ENCODE measurements around the gene SMLR1.
"Not testable (repeated sequence)": the region's sequence is repeated elsewhere in the genome, so short reads cannot be mapped to it uniquely, and the experiment has no call there.

SMLR1 gene

GRCh38 chr6:130787726-130788500 lies 39.3 kb upstream of the SMLR1 start:
- DNase-seq (ENCODE audit: low read depth): peak; percentile 10
- no peak for TF ChIP-seq CTCF (IDR thresholded peaks at IDR 0.05; ENCODE audit: insufficient read depth, low read depth, low read length, missing control alignments)
- no peak overlapping the region for H3K4me3 ChIP-seq (ENCODE audit: low read depth, low read length)

- TF ChIP-seq CTCF (IDR thresholded peaks at IDR 0.05; ENCODE audit: insufficient read depth, low read depth, low read length, missing control alignments): no peak
- no peak for DNase-seq (ENCODE audit: low read depth)
- H3K4me3 ChIP-seq (ENCODE audit: low read depth, low read length): no peak overlapping the region
These were observed 38.3 kb upstream of the SMLR1 start for GRCh38 chr6:130788954-130789353.

- no peak for DNase-seq (ENCODE audit: low read depth)
- no peak for TF ChIP-seq CTCF (IDR thresholded peaks at IDR 0.05; ENCODE audit: insufficient read depth, low read depth, low read length, missing control alignments)
- no peak overlapping the region for H3K4me3 ChIP-seq (ENCODE audit: low read depth, low read length)
These were observed 33.1 kb upstream of the SMLR1 start for GRCh38 chr6:130794010-130794697.

- no peak for DNase-seq (ENCODE audit: low read depth)
- no peak overlapping the region for H3K4me3 ChIP-seq (ENCODE audit: low read depth, low read length)
- no peak for TF ChIP-seq CTCF (IDR thresholded peaks at IDR 0.05; ENCODE audit: insufficient read depth, low read depth, low read length, missing control alignments)
These were observed 32.5 kb upstream of the SMLR1 start for GRCh38 chr6:130794738-130795137.

GRCh38 chr6:130796313-130796905 lies 30.8 kb upstream of the SMLR1 start:
- TF ChIP-seq CTCF (IDR thresholded peaks at IDR 0.05; ENCODE audit: insufficient read depth, low read depth, low read length, missing control alignments): no peak
- no peak for DNase-seq (ENCODE audit: low read depth)
- H3K4me3 ChIP-seq (ENCODE audit: low read depth, low read length): no peak overlapping the region

- no peak for DNase-seq (ENCODE audit: low read depth)
- no peak overlapping the region for H3K4me3 ChIP-seq (ENCODE audit: low read depth, low read length)
- TF ChIP-seq CTCF (IDR thresholded peaks at IDR 0.05; ENCODE audit: insufficient read depth, low read depth, low read length, missing control alignments): no peak
These were observed 30.1 kb upstream of the SMLR1 start for GRCh38 chr6:130797061-130797460.

GRCh38 chr6:130801368-130801767 lies 25.8 kb upstream of the SMLR1 start:
- not testable (repeated sequence) for H3K4me3 ChIP-seq (ENCODE audit: low read depth, low read length)

More at GRCh38 chr6:130801368-130801767, 25.8 kb upstream of the SMLR1 start:
- not testable (repeated sequence) for DNase-seq (ENCODE audit: low read depth)
